Measurements from ENCODE around the gene LENG8.

DNA sequence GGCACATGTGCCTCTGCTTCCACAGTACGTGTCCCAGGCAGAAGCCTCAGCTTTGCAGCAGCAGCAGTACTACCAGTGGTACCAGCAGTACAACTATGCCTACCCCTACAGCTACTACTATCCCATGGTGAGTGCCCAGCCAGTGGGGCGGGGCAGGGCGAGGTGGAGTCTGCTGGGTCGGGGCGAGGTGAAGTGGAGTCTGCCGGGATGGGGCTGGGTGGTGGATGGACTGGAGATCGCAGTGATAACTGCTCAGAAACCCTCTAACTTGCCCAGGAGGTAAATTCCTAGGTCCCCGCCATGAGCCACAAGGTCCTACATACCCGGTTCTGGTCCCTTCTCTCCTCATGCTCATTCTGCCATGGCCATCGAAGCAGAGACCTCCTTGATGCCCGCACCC lies 3.6 kb downstream of the LENG8 start:
- TF ChIP-seq, protein P1, sequence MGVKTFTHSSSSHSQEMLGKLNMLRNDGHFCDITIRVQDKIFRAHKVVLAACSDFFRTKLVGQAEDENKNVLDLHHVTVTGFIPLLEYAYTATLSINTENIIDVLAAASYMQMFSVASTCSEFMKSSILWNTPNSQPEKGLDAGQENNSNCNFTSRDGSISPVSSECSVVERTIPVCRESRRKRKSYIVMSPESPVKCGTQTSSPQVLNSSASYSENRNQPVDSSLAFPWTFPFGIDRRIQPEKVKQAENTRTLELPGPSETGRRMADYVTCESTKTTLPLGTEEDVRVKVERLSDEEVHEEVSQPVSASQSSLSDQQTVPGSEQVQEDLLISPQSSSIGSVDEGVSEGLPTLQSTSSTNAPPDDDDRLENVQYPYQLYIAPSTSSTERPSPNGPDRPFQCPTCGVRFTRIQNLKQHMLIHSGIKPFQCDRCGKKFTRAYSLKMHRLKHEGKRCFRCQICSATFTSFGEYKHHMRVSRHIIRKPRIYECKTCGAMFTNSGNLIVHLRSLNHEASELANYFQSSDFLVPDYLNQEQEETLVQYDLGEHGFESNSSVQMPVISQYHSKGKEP (tag by site-specific recombination; IDR thresholded peaks at IDR 0.05) = no peak
- TF ChIP-seq ZNF830 (tag by site-specific recombination; IDR thresholded peaks at IDR 0.05; ENCODE audit: low read depth) (no peak), REST (tag by site-specific recombination; IDR thresholded peaks at IDR 0.05) (no peak), KLF1 (tag by site-specific recombination; IDR thresholded peaks at IDR 0.05) (peak; percentile 36; the same call in 1 of the 2 replicates), TCF7L2 (IDR thresholded peaks at IDR 0.05; ENCODE audit: borderline replicate concordance, low read depth, low read length) (no peak), ZNF768 (tag by site-specific recombination; IDR thresholded peaks at IDR 0.05) (no peak)

All from HEK293 (cell line).